VCaP (cell line): ENCODE measurements around the gene HOXB7.

Source experiments
- H3K27ac ChIP-seq: fragments of 450-650 bp; 2 replicates; pipeline ENCODE4 v1.5.1; 2017
- CTCF ChIP-seq: fragments of 450-650 bp; conservative IDR thresholded peaks from 2 replicates; pipeline ENCODE4 v1.5.1; 2017; ENCODE audit warnings: mild to moderate bottlenecking, moderate library complexity

HOXB7 gene

GRCh38 chr17:48575673-48576478 is 34.9 kb downstream of the HOXB7 start:
- no peak overlapping the region for H3K27ac ChIP-seq
- TF ChIP-seq CTCF, result no peak

GRCh38 chr17:48575066-48575582 is 35.7 kb downstream of the HOXB7 start:
- no peak overlapping the region for H3K27ac ChIP-seq
- TF ChIP-seq CTCF, result no peak

- TF ChIP-seq CTCF, result no peak
- H3K27ac ChIP-seq, result no peak overlapping the region
These were observed 36.2 kb downstream of the HOXB7 start for GRCh38 chr17:48574505-48575065.

- TF ChIP-seq CTCF, result no peak
- H3K27ac ChIP-seq, result no peak overlapping the region
These were observed 38.9 kb downstream of the HOXB7 start for GRCh38 chr17:48571826-48572417.

GRCh38 chr17:48571024-48571818 is 39.6 kb downstream of the HOXB7 start:
- TF ChIP-seq CTCF, result no peak
- H3K27ac ChIP-seq, result no peak overlapping the region

GRCh38 chr17:48570325-48571023 is 40.3 kb downstream of the HOXB7 start:
- H3K27ac ChIP-seq, result no peak overlapping the region
- TF ChIP-seq CTCF, result no peak
